ENCODE measurements around the gene BASP1. TPM values are rescaled to one million over a fixed set of nuclear protein-coding genes. Genes with fewer than 3 reads are reported as not detected.
"Not testable (repeated sequence)": the region's sequence is repeated elsewhere in the genome, so short reads cannot be mapped to it uniquely, and the experiment has no call there.

Gene BASP1
- total RNA-seq, 1 donor from 2014 or later = 411 TPM

DNA sequence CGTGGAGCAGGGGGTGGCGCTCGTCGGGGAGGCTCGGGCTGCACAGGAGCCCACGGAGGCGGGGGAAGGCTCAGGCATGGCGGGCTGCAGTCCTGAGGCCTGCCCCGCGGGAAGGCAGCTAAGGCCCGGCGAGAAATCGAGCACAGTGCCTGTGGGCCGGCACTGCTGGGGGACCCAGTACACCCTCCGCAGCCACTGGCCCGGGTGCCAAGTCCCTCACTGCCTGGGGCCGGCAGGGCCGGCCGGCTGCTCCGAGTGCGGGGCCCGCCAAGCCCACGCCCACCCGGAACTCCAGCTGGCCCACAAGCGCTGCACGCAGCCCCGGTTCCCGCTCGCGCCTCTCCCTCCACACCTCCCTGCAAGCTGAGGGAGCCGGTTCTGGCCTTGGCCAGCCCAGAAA, 94.4 kb downstream of the BASP1 start:
- not testable (repeated sequence) for DNase-seq (ENCODE audit: low spot score in 2 of 2); FAIRE-seq

DNA sequence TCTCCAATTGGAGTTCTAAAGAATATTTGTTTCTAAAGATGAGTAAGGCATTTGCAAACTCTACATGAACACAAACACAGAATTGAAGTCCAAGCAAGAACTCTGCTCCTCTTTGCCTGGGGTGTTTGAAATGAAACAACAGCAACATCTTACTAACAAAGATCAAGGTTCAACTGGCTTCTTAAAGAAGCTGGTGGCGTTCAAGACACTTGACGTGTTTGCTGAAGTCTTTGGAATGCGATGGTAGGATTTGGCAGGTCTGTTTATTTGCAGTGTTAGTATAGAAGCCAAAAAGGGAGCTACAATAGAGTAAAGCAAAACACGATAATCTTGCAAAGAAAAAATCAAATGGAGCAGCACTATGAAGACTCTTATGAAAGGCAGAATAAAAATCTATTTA, 94.9 kb downstream of the BASP1 start:
- FAIRE-seq (no peak), DNase-seq (ENCODE audit: low spot score in 2 of 2) (no peak)

DNA sequence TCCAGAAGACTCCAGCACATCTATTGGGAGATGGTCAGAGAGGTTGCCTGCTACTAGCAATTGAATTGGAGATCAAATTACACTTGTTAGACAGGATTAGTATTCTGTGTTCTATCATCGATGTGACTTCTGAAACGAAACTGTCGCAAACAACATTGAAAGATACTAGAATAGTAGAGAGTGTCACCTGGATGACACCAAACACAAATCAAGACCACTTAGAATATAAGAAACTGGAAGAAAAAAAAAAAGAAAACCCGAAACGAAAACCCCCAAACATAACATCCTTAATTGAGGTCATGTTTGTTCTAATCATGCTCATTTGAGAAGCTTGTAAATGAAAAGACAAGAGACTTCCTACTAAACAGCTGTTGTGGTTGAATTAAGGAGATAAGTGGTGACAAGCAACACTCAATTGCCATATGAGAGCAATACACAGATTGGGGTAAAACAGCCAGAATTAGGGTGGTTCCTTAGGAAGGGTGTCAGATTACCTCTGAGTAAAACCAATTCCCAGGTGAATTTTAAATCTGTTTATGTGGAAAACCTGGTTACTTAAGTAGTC, 97.6 kb downstream of the BASP1 start:
- FAIRE-seq = no peak
- no peak for DNase-seq (ENCODE audit: low spot score in 2 of 2)

DNA sequence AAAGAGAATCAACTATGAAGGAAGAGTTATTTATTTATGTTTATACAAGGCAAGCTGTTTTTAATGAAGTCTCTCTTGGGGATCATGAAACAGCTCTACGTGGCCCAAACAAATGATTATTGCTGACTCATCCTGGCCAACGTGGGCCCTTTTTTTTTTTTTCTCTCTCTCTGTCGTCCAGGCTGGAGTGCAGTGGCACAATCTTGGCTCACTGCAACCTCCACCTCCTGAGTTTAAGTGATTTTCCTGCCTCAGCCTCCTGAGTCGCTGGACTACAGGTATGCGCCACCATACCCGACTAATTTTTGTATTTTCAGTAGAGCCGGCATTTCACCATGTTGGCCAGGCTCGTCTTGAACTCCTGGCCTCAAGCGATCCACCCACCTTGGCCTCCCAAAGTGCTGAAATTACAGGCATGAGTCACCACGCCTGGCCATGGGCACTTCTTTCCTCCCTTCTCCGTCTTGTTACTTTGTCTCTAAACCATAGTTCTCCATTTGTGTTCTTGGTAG, 98.3 kb downstream of the BASP1 start:
- no peak for FAIRE-seq
- no peak for DNase-seq (ENCODE audit: low spot score in 2 of 2)

DNA sequence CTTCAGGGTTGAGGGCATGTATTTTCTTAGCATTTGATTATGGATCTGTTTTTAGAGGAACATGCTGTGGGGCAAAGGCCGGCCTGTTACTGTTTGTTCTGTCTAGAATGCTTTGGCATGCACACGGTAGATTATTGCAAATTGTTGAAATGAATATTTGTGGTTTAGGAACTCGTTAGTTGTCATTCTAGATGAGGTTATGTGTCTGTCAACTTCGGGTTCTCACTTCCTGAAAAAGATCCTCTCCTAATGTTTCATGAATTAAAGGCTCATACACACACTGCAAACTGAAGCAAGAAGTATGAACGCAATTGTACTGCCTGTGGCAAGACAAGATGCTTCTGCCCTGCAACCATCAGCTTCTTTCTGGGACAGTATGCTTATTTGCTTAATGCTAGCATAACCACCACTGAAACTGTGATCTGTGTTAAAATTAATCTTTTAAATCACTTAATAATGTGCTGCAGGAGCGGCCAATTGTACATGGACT, 99.6 kb downstream of the BASP1 start:
- DNase-seq (ENCODE audit: low spot score in 2 of 2) (no peak), FAIRE-seq (no peak)

DNA sequence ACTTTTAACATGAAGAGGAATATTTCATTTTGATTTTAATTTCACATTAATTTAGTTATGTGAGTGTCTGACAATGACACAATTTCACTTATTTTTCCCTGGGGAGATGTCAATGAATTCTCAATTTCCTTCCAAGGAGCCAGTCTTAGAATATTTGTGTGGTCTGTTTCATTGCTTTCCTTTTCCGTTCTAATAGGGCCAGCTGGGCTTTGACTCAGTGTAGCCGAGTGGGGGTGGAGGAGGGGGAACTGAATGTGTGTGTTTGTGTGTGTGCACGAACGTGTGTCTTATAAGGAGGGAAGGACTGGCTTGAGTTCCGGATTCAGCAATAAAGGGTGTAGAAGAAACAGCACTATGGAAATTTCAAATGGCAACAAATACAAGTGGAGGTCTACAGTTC, 100.0 kb downstream of the BASP1 start:
- FAIRE-seq (no peak), DNase-seq (ENCODE audit: low spot score in 2 of 2) (no peak)

DNA sequence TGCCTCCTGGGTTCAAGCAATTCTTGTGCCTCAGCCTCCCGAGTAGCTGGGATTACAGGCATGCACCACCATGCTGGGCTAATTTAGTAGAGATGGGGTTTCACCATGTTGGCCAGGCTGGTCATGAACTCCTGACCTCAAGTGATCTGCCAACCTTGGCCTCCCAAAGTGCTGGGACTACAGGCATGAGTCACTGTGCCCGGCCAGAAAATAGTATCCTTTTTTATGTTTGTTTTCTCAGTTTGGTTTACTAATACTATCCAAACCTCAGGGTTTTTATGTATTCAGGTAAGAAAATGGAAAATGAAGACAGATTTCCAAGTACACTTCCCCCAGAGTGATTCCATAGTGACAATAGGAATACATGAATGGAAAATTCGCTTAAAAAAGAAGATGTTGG, 101.7 kb downstream of the BASP1 start:
- FAIRE-seq; DNase-seq (ENCODE audit: low spot score in 2 of 2): not testable (repeated sequence)

DNA sequence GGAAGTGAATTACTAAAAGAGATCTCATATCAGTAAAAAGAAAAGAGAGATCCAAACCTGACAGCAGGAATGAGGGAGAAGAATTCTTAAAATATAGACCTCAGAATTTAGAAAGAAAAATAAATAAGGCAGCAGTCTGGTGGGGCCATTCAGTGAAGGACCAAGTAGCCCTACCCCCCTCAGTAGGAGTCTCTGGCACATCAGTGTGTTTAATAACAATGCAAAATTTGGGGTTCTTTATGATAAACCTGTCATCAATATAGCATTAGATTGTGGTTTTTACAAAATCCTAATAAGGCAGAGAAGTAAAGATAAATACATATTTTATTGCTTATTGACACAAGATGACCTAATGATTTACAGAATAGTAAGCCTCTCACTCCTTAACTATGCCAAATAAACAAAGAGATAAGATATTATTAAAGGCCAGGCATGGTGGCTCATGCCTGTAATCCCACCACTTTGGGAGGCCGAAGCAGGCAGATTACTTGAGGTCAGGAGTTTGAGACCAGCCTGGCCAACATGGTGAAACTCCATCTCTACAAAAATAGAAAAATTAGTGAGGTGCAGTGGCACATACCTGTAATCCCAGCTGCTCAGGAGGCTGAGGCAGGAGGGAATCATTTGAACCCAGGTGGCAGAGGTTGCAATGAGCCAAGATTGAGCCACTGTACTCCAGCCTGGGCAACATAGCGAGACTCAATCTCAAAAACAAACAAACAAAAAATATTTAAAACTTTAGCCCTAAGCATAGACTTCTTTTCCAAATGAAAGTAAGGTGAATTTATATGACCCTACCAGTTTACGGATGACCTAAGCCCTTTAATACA, 108.6 kb downstream of the BASP1 start:
- DNase-seq (ENCODE audit: low spot score in 2 of 2) (no peak), FAIRE-seq (no peak)

Small RNA genes lying within 50 kb of the gene (small RNA-seq; reads per million reads assigned to genes)
- not detected for gene RNU6-1003P
